ENCODE measurements around the gene CDH23. TPM values are rescaled to one million over a fixed set of nuclear protein-coding genes. Genes with fewer than 3 reads are reported as not detected.
A peak's percentile ranks its signal among the peaks of the same experiment; 100 is the strongest.

Gene CDH23
- total and polyA plus RNA-seq, 2 donors (not counting 1 experiment from before 2014, with no cell fraction given), result 0.37 to 0.89 TPM

GRCh38 chr10:71820966-71821365 is 424.2 kb downstream of the CDH23 start:
- DNase-seq, result no peak
- peaks cover 7 to 96% of the 10 kb centered on the region in 2 experiments for H3K36me3 ChIP-seq (replicated peaks in 1 of 2; ENCODE audit: control extremely low read depth in 1 of 2, control insufficient read depth in 1 of 2, extremely low read depth in 1 of 2, insufficient read depth in 2 of 2, low read length in 1 of 2)
- ChIA-PET CTCF (interaction anchor here (0.9 kb wide), 2 partner anchors 62 to 97 kb away, joined by 3 read pairs; no protein-coding TSS in a partner anchor), POLR2A (no interaction called here)
- Mint-ChIP-seq H3K4me3 (no peak overlapping the region), H3K27ac (peak overlapping the region; percentile 37), H3K27me3 (no peaks in the 10 kb centered on the region), H3K4me1 (no peaks in the 10 kb centered on the region), H3K9me3 (ENCODE audit: insufficient read depth) (no peaks in the 10 kb centered on the region)
- H3K4me3 ChIP-seq (ENCODE audit: control extremely low read depth in 1 of 5, extremely low read depth in 1 of 5, insufficient read depth in 1 of 5, low read depth in 2 of 5, low read length in 4 of 5), result no peak overlapping the region
- no peaks in the 10 kb centered on the region for H3K9me3 ChIP-seq (ENCODE audit: control extremely low read depth in 1 of 3, control insufficient read depth in 2 of 3, insufficient read depth in 1 of 3, low read length in 2 of 3)
- no peak overlapping the region for H3K27ac ChIP-seq (ENCODE audit: low read length in 2 of 2)
- WGBS (ENCODE audit: insufficient coverage), result 97% methylated on average over 6 of the region's 8 CpGs
- H3K4me1 ChIP-seq (ENCODE audit: control insufficient read depth in 2 of 2, insufficient read depth in 2 of 2, low read length in 2 of 2), result no peaks in the 10 kb centered on the region
- no peak overlapping the region for H3K9ac ChIP-seq (ENCODE audit: low read length)
- no peak for ATAC-seq (ENCODE audit: low read depth)
- H3K27me3 ChIP-seq (replicated peaks in 1 of 4; ENCODE audit: control extremely low read depth in 1 of 4, control insufficient read depth in 3 of 4, insufficient read depth in 4 of 4, low read length in 3 of 4), result no peaks in the 10 kb centered on the region
- H3K4me2 ChIP-seq (replicated peaks; ENCODE audit: low read depth, low read length, poor library complexity, severe bottlenecking), result no peak overlapping the region
- H4K20me1 ChIP-seq (ENCODE audit: control insufficient read depth, insufficient read depth, low read length, poor library complexity, severe bottlenecking), result peaks cover 6% of the 10 kb centered on the region
- intact Hi-C loops (cut with micrococcal nuclease), result no loop called here
- no peak overlapping the region for H2AFZ ChIP-seq (ENCODE audit: insufficient read depth, low read depth, low read length, poor library complexity, severe bottlenecking)
- TF ChIP-seq CTCF (IDR thresholded peaks at IDR 0.05) (no peak), EZH2 (IDR thresholded peaks at IDR 0.05; ENCODE audit: borderline replicate concordance, insufficient read depth, low read depth, low read length, poor library complexity, severe bottlenecking) (no peak)
- H3K79me2 ChIP-seq (ENCODE audit: control insufficient read depth, insufficient read depth, low read length), result no peaks in the 10 kb centered on the region

- no peak overlapping the region for H2AFZ ChIP-seq (ENCODE audit: insufficient read depth, low read depth, low read length, poor library complexity, severe bottlenecking)
- WGBS (ENCODE audit: insufficient coverage), result 86% methylated on average over 6 of the region's 9 CpGs
- CTCF ChIA-PET, result interaction anchor here (0.9 to 2.5 kb wide), 4 partner anchors 10 to 125 kb away, joined by 3 to 10 read pairs (median 6); no protein-coding TSS in a partner anchor
- peaks cover 6% of the 10 kb centered on the region for H4K20me1 ChIP-seq (ENCODE audit: control insufficient read depth, insufficient read depth, low read length, poor library complexity, severe bottlenecking)
- H3K27me3 ChIP-seq (replicated peaks in 1 of 4; ENCODE audit: control extremely low read depth in 1 of 4, control insufficient read depth in 3 of 4, insufficient read depth in 4 of 4, low read length in 3 of 4), result no peaks in the 10 kb centered on the region
- H3K36me3 ChIP-seq (replicated peaks in 1 of 2; ENCODE audit: control extremely low read depth in 1 of 2, control insufficient read depth in 1 of 2, extremely low read depth in 1 of 2, insufficient read depth in 2 of 2, low read length in 1 of 2), result peaks cover 7 to 95% of the 10 kb centered on the region in 2 experiments
- no peaks in the 10 kb centered on the region for H3K27me3 Mint-ChIP-seq
- TF ChIP-seq CTCF (IDR thresholded peaks at IDR 0.05) (no peak), EZH2 (IDR thresholded peaks at IDR 0.05; ENCODE audit: borderline replicate concordance, insufficient read depth, low read depth, low read length, poor library complexity, severe bottlenecking) (no peak)
- H3K27ac ChIP-seq (ENCODE audit: low read length in 2 of 2), result no peak overlapping the region
- no peak overlapping the region for H3K4me2 ChIP-seq (replicated peaks; ENCODE audit: low read depth, low read length, poor library complexity, severe bottlenecking)
- no peaks in the 10 kb centered on the region for H3K9me3 ChIP-seq (ENCODE audit: control extremely low read depth in 1 of 3, control insufficient read depth in 2 of 3, insufficient read depth in 1 of 3, low read length in 2 of 3)
- H3K9ac ChIP-seq (ENCODE audit: low read length), result no peak overlapping the region
- H3K4me1 Mint-ChIP-seq, result no peaks in the 10 kb centered on the region
- no peak overlapping the region for H3K4me3 ChIP-seq (ENCODE audit: control extremely low read depth in 1 of 5, extremely low read depth in 1 of 5, insufficient read depth in 1 of 5, low read depth in 2 of 5, low read length in 4 of 5)
- ATAC-seq (ENCODE audit: low read depth) (no peak), DNase-seq (no peak)
- no peak overlapping the region for H3K4me3 Mint-ChIP-seq
- no peaks in the 10 kb centered on the region for H3K4me1 ChIP-seq (ENCODE audit: control insufficient read depth in 2 of 2, insufficient read depth in 2 of 2, low read length in 2 of 2)
- H3K27ac Mint-ChIP-seq, result peak overlapping the region; percentile 11
- no peaks in the 10 kb centered on the region for H3K79me2 ChIP-seq (ENCODE audit: control insufficient read depth, insufficient read depth, low read length)
- no peaks in the 10 kb centered on the region for H3K9me3 Mint-ChIP-seq (ENCODE audit: insufficient read depth)
- intact Hi-C loops (cut with micrococcal nuclease), result no loop called here
- POLR2A ChIA-PET, result no interaction called here
Observed at GRCh38 chr10:71821909-71822763, 425.4 kb downstream of the CDH23 start.
